GM19351 (cell line): ENCODE data around the gene DPYSL4.

ENCODE experiments used
- ATAC-seq: cut with Tn5 transposase; IDR thresholded peaks from one replicate; pipeline ENCODE4 v1.9.1; 2021; ENCODE audit warnings: mild to moderate bottlenecking, moderate library complexity; ENCODE audit not compliant: unreplicated experiment

Gene DPYSL4

GRCh38 chr10:132162590-132163277, 24.0 kb upstream of the DPYSL4 start:
- ATAC-seq: no peak

DNA sequence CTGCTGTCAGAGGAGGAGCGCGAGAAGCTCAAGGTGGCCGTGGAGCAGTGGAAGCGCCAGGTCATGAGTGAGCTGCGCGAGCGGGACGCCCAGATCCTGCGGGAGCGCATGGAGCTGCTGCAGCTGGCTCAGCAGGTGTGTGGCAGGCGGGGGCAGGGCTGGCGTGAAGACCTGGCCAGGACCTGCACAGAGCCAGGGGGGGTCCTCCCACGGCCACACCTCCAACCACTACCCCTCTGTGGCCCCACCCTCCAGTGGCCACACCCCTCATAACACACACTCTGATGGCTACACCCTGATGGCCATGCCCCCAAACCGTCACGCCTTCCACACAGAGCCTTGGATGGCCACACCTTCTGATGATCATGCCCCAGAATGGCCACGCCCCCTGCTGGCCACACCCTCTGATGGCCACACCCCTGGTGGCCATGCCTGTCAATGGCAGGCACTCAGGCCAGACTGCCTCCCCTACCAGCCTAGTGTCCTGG, 23.4 kb upstream of the DPYSL4 start:
- ATAC-seq: peak; percentile 57

GRCh38 chr10:132163826-132164515, 22.8 kb upstream of the DPYSL4 start:
- no peak for ATAC-seq

DNA sequence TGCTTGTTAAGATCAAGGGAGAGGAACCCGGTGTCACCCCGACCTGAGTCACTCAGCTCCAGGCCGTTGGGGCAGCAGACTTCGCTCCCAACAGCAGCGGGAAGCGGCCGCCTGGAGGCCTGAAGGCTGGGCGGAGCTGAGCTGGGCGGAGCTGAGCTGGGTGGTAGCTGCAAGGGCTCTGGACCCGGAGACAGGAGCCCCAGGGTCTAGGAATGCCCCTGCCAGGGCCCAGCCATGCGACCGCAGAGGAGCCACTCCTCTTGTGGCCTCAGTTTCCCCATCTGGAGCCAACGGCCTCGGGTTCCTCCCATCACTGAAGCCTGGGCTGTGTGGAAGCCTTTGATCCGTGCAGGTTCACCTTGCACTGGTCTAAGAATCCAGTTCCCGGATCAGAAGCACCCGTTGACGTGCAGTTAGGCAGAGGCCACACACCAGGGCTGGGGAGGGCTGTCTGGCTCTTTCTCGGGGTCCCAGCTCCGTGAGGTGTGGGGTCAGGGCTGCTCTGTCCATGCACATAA, 21.9 kb upstream of the DPYSL4 start:
- no peak for ATAC-seq

DNA sequence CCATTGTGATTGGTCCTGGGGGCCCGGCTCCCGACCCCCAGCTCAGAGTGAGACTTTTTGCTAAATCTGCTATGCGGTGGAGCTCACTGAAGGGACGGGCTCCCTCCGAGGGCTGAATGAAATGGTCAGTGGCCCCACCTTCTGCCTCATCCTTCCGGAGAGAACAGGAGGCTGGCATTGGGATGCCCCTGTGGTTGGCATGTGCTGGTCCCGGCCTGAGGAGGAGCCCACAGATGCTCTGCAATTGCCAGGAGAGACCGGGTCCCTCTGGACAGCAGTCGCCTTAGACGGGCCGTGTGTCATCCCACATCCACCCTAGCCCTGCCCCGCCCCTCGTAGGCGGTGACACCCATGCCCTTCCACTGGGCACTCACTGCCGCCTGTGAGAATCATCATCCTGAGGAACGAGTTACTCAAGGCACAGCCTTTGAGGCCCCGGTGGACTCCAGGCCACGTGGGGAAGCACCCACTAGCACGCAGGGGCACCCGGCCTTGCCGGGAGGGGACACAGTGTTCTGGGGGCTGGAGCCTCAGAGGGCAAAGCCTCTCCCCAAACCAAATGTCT, 21.2 kb upstream of the DPYSL4 start:
- no peak for ATAC-seq

DNA sequence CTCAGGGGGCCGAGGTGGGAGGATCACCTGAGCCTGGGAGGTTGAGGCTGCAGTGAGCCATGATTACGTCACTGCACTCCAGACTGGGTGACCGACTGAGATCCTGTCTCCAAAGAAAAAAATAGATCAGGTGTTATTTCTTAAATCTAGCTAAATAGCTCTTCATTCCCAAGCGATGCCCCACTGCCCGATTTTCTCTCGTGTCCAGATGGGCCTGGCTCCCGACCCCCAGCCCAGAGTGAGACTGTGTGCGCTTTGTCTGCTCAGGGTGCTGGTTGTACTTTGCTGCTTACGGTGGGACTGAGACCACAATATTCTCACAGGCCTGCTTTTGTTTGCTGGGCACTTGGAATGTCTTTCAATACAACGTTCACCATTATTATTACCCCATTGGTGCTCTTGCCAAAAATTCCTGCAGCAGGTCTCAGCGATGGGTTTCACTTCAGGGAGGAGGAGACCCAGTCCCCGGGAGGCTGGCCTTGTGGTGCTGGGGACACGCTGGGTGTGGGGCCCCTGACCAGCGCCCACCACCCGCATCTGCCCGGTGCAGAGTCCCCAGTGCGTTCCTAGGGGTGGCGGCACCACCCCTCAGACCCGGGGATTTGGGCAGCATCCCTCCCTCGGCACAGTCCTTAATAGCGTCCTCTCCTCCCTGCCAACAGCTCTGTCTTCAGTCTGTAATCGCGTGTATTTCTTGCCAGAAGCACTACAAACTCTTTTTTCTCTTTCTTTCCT, 20.4 kb upstream of the DPYSL4 start:
- ATAC-seq: no peak

DNA sequence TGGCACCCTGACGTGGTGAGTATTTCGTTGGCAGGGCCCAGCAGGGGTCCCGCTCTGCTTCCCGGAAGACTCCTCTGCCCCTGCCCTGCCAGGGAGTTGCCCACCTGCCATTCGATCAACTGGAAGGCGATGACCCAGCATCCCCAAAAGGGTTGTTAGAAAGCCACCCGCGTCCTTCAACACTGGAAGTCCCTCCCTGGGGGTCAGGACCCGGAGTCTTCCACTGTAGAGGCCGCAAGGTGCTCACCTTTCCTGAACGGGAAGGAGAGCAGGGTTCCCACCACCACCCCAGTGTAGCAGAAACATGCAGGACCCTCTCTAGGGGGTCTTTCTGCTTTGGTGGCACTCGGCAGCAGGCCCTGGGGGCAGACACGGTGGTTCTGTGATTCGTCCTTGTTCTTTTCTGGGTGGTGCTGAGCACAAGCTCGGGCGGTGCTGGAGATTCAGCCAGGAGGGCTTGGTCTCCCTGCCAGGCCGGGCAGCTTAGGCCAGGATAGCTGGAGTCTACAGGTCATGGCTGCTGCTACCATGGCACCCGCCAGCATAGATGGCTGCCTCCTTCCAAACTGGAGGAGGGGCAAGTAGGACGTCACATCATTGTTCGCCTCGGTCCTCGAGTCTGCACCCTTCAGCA, 19.6 kb upstream of the DPYSL4 start:
- ATAC-seq: no peak

- no peak for ATAC-seq
These were observed 18.8 kb upstream of the DPYSL4 start for GRCh38 chr10:132167976-132168375.

GRCh38 chr10:132168571-132169030, 18.1 kb upstream of the DPYSL4 start:
- no peak for ATAC-seq

DNA sequence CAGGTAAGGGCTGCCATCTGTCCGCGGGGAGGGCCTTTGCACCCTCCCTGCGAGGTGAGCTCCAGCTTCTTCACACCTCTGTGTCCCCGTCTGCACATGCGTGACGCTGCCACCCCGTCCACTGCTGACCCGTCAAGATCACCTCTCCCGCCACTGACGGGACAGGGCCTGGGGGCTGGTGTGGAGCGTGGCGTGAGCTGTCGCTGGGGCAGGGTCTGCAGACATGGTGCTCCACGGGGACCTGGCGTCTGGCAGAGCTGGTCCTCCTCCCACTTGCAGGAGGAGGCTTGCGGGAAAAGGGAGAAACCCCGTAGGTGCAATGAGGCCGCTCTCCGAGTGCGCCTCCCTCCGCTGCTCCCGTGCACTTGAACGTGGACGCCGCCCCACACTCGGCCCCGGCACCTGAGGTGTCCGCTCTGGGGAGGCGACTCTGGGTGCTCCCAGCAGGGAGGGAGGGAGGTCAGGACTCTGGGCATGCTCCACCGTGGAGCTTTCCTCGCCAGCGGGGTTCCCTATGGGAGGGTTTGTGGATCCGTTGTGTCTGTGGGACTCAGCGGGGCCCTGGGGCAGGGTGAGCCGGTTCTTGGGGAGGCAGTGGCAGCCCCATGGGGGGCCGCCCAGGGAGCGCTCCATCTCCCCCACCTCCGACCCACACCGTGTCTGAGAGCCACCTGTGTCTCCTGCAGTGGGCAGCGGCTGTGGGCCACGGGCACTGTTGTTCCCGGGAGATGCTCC, 17.6 kb upstream of the DPYSL4 start:
- ATAC-seq: no peak

DNA sequence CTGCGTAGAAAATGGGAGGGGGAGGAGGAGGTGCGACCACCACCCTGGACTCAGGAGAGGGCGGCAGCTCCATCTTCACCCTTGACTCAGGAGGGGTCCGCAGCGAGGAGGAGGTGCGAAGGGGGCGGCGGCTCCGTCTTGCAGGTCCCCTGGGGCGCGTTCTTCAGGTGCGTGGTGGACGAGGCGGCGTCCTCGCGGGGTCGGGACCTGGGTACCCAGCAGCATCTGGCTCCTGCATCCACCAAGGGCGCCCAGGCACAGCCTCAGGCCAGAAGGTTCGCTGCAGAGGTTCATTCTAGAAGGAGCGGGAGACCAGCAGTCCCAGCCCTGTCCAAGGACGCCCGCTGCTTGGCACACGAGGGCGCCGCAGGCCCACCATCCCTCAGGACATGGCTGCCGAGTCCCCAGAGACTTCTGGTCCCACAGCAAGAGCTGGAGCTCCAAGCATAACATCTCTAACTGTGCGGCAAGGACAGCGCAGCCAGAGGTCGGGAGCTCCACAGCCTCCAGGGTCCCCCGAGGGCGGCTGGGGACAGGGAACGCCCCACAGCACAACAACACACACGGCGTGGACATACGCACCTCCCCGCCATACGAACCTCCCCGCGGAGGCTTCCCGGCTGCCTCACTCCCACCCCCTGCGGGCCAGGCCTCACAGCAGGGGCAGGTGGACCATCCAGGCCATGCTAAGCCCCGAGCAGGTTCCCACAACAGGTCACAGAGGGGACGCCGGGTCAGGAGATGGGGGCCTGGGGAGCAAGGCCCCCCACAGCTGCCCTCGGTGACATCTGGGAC, 16.8 kb upstream of the DPYSL4 start:
- ATAC-seq: no peak

DNA sequence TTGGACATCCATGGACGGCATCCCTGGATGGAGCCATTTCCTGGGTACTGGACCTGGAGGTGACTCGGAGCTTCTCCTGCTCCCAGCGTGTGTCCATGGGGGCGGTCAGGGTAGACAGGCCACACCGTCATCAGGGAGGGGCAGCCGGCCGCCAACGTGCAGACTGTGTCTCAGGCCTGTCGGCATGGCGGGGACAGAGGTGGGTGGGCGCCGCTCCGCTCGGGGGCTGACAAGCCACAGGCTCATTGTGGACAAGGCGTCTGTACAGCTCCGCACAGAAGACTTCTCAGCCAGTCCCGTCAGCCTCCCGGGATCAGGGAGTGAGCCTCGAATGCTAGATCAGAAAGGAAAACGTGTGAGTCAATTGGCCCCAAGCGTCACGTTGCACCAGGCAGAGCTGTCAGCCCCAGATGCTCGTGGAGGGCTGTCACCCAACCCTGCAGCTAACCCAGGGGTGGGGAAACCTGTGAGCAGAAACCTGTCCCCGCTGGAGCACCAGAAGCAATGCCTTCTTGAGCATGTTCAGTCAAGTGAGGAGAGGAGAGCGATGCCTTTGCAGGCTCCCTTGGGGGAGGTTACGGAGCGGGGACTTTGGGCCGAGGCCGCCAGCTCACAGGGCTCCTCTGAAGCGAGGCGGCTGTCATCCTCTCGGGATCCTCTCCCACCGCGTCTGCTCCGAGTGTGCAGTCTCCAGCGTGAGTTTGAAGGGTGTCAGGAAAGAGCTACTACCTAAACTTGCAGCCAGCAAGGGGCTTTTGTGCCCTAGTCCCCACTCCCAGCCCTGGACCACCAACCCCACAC, 16.0 kb upstream of the DPYSL4 start:
- ATAC-seq: no peak

- ATAC-seq: no peak
These were observed 14.4 kb upstream of the DPYSL4 start for GRCh38 chr10:132172091-132173066.

- no peak for ATAC-seq
These were observed 13.6 kb upstream of the DPYSL4 start for GRCh38 chr10:132173185-132173584.

- no peak for ATAC-seq
These were observed 12.5 kb upstream of the DPYSL4 start for GRCh38 chr10:132174237-132174636.

GRCh38 chr10:132175408-132175807, 11.3 kb upstream of the DPYSL4 start:
- ATAC-seq: no peak

DNA sequence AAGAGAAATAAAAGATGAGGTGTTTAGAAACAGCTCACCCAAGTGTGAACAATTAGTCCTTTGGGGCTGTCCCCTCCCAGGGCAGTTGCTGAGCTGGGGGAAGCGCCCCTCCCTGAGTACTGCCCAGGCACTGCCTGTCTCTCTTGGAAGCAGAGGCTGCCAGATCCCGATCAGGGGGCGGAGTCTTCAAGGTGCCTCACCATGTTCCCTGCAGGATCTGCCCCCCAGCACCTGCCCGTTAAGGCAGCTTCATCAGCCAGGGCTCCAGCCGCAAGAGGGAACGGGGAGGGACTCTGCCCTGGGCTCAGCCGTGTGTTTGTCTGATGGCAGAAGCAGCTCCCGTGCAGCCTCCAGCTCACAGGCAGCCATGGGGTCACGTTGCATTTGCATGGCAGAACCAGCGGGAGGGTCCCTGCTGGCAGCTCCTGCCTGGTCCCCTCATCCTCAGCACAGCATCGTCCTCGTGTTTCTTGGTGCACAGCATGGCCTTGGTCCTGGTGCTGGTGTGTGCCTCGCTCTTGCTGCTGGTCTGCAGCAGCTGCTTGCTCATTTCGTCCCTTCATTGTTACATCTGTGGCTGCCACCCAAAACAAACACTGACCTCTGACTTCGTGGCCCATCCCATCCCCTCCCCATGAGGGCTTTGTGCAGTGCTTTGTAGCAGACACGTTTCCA, 10.7 kb upstream of the DPYSL4 start:
- ATAC-seq: no peak
